GM23338 (cell line): Measurements from ENCODE around the gene IL36RN. TPM values are rescaled to one million over a fixed set of nuclear protein-coding genes. Genes with fewer than 3 reads are reported as not detected.

Experiments
- EZH2phosphoT487 ChIP-seq: fragments of 200-600 bp; sonication (generic); IDR thresholded peaks from one replicate; pipeline ENCODE4 v1.8.1; 2018; ENCODE audit warnings: antibody characterized with exemption; ENCODE audit not compliant: unreplicated experiment
- ZNF462 ChIP-seq: fragments of 250-450 bp; sonication (Bioruptor Pico); IDR thresholded peaks from 2 replicates; pipeline ENCODE4 v1.5.0; 2020; ENCODE audit warnings: mild to moderate bottlenecking, moderate library complexity
- polyA plus RNA-seq: library from polyadenylated mRNA; unstranded; fragments of >200 nt; fragmentation: Nextera tagmentation; extraction: Ambion mirVana; gene quantifications from 2 replicates; pipeline ENCODE4 v1.2.1, GENCODE V29; 2016
- small RNA-seq: library from RNA; depleted of rRNA; stranded (forward); fragments of <200 nt; gene quantifications from one replicate; pipeline ENCODE3, GENCODE V24; 2014; ENCODE audit warnings: low replicate concordance
- total RNA-seq: library from RNA; depleted of rRNA; stranded (reverse); fragments of >200 nt; shearing (Covaris generic); gene quantifications from 2 replicates; pipeline ENCODE4 v1.2.3, GENCODE V29; 2014; rRNA removed

IL36RN gene
- total and polyA plus RNA-seq, 2 experiments from 2014 or later, result not detected

GRCh38 chr2:113113807-113114206 is 54.8 kb downstream of the IL36RN start (continued):
- TF ChIP-seq ZNF462 (no peak), EZH2phosphoT487 (no peak)

Small RNA genes lying within 50 kb of the gene (small RNA-seq; reads per million reads assigned to genes)
- gene RNU6-1180P, result 0.12 reads per million

Other genes with a start within 250 kb of the IL36RN start
- not detected in 2 replicates for gene IL1B, start 222.4 kb upstream of the IL36RN start, total RNA-seq
- 0.14 TPM in 1 of 2 replicates, not detected in the other for gene IL1B, start 222.4 kb upstream of the IL36RN start, polyA plus RNA-seq
- not detected in 2 replicates for gene IL37, start 148.0 kb upstream of the IL36RN start, total RNA-seq
- gene IL37, start 148.0 kb upstream of the IL36RN start, polyA plus RNA-seq, result not detected in 2 replicates
- 0.70 TPM in 1 of 2 replicates, not detected in the other for gene IL36G, start 81.2 kb upstream of the IL36RN start, total RNA-seq
- not detected in 2 replicates for gene IL36G, start 81.2 kb upstream of the IL36RN start, polyA plus RNA-seq
- not detected in 2 replicates for gene IL36A, start 53.7 kb upstream of the IL36RN start, total RNA-seq
- gene IL36A, start 53.7 kb upstream of the IL36RN start, polyA plus RNA-seq, result not detected in 2 replicates
- gene IL36B, start 6.3 kb upstream of the IL36RN start, total RNA-seq, result not detected in 2 replicates
- not detected in 2 replicates for gene IL36B, start 6.3 kb upstream of the IL36RN start, polyA plus RNA-seq
- gene IL1F10, start 8.8 kb downstream of the IL36RN start, total RNA-seq, result not detected in 2 replicates
- not detected in 2 replicates for gene IL1F10, start 8.8 kb downstream of the IL36RN start, polyA plus RNA-seq
- not detected in 2 replicates for gene IL1RN, start 68.4 kb downstream of the IL36RN start, total RNA-seq
- not detected in 2 replicates for gene IL1RN, start 68.4 kb downstream of the IL36RN start, polyA plus RNA-seq
- gene PSD4, start 114.8 kb downstream of the IL36RN start, total RNA-seq, result 0.66 and 1.1 TPM in 2 replicates
- gene PSD4, start 114.8 kb downstream of the IL36RN start, polyA plus RNA-seq, result 0.06 and 0.19 TPM in 2 replicates
- gene PAX8, start 219.7 kb downstream of the IL36RN start, total RNA-seq, result 0.16 and 0.21 TPM in 2 replicates
- 0.32 and 0.43 TPM in 2 replicates for gene PAX8, start 219.7 kb downstream of the IL36RN start, polyA plus RNA-seq